HG03469 (cell line): Measurements from ENCODE around the gene DCLK1.

ENCODE experiments used
- ATAC-seq: cut with Tn5 transposase; IDR thresholded peaks from one replicate; pipeline ENCODE4 v1.9.1; 2021; ENCODE audit warnings: mild to moderate bottlenecking, moderate library complexity, moderate number of reproducible peaks; ENCODE audit not compliant: unreplicated experiment

DCLK1 gene

GRCh38 chr13:35723821-35724220, 407.4 kb downstream of the DCLK1 start:
- ATAC-seq: no peak

- ATAC-seq: no peak
Observed at GRCh38 chr13:35723053-35723461, 408.1 kb downstream of the DCLK1 start.

GRCh38 chr13:35722458-35723052, 408.6 kb downstream of the DCLK1 start:
- no peak for ATAC-seq

- no peak for ATAC-seq
Observed at GRCh38 chr13:35720690-35721554, 410.3 kb downstream of the DCLK1 start.

GRCh38 chr13:35720290-35720689, 410.9 kb downstream of the DCLK1 start:
- no peak for ATAC-seq
